Suprapubic skin (tissue), 4 donors: Measurements from ENCODE around the gene INKA1.

ENCODE experiments used
- POLR2A ChIP-seq, 2 donors: fragments of 450-650 bp; IDR thresholded peaks; one replicate each; pipeline ENCODE4 v1.6.1; 2017; ENCODE audit warnings: antibody characterized with exemption in 2 of 2, mild to moderate bottlenecking in 2 of 2, moderate library complexity in 2 of 2
- POLR2AphosphoS5 ChIP-seq, 3 donors: sonication (generic); formaldehyde crosslinking; IDR thresholded peaks; one replicate each; pipeline ENCODE4 v1.6.1; 2017; ENCODE audit warnings: antibody characterized with exemption in 3 of 3
- TF ChIP-seq, protein P1 (sequence below), 2 donors: fragments of 200-600 bp in 1 of 2; fragments of 450-650 bp in 1 of 2; sonication (generic) in 1 of 2; IDR thresholded peaks; one replicate each; pipeline ENCODE4 v1.5.1; 2016 to 2019; ENCODE audit warnings: antibody characterized with exemption in 2 of 2, mild to moderate bottlenecking in 1 of 2, moderate library complexity in 1 of 2

- TF ChIP-seq, protein P1, sequence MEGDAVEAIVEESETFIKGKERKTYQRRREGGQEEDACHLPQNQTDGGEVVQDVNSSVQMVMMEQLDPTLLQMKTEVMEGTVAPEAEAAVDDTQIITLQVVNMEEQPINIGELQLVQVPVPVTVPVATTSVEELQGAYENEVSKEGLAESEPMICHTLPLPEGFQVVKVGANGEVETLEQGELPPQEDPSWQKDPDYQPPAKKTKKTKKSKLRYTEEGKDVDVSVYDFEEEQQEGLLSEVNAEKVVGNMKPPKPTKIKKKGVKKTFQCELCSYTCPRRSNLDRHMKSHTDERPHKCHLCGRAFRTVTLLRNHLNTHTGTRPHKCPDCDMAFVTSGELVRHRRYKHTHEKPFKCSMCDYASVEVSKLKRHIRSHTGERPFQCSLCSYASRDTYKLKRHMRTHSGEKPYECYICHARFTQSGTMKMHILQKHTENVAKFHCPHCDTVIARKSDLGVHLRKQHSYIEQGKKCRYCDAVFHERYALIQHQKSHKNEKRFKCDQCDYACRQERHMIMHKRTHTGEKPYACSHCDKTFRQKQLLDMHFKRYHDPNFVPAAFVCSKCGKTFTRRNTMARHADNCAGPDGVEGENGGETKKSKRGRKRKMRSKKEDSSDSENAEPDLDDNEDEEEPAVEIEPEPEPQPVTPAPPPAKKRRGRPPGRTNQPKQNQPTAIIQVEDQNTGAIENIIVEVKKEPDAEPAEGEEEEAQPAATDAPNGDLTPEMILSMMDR (IDR thresholded peaks at IDR 0.05), result no peak
- TF ChIP-seq POLR2AphosphoS5 (IDR thresholded peaks at IDR 0.05) (no peak), POLR2A (IDR thresholded peaks at IDR 0.05) (no peak)
Measured at GRCh38 chr3:49771340-49771938, 31.6 kb upstream of the INKA1 start.
